Neuron (in vitro differentiated cells): ENCODE data around the gene IFNL1.
"Not testable (repeated sequence)": the region's sequence is repeated elsewhere in the genome, so short reads cannot be mapped to it uniquely, and the experiment has no call there.

ENCODE experiments used
- H2AFZ ChIP-seq: one replicate; pipeline ENCODE4 v1.6.1; 2013; ENCODE audit warnings: low read depth, mild to moderate bottlenecking, inconsistent platforms, low read length, moderate library complexity
- H3K27me3 ChIP-seq: one replicate; pipeline ENCODE4 v1.6.1; 2013; ENCODE audit warnings: low read length; ENCODE audit not compliant: insufficient read depth
- H3K36me3 ChIP-seq: one replicate; pipeline ENCODE4 v1.6.1; 2013; ENCODE audit warnings: low read length; ENCODE audit not compliant: insufficient read depth
- H3K4me1 ChIP-seq: one replicate; pipeline ENCODE4 v1.6.1; 2013; ENCODE audit warnings: low read length; ENCODE audit not compliant: insufficient read depth
- H3K4me3 ChIP-seq: 2 replicates; pipeline ENCODE4 v1.5.1; 2013; ENCODE audit warnings: mild to moderate bottlenecking, low read length, moderate library complexity
- H3K9me3 ChIP-seq: one replicate; pipeline ENCODE4 v1.6.1; 2013; ENCODE audit warnings: low read length

Gene IFNL1

DNA sequence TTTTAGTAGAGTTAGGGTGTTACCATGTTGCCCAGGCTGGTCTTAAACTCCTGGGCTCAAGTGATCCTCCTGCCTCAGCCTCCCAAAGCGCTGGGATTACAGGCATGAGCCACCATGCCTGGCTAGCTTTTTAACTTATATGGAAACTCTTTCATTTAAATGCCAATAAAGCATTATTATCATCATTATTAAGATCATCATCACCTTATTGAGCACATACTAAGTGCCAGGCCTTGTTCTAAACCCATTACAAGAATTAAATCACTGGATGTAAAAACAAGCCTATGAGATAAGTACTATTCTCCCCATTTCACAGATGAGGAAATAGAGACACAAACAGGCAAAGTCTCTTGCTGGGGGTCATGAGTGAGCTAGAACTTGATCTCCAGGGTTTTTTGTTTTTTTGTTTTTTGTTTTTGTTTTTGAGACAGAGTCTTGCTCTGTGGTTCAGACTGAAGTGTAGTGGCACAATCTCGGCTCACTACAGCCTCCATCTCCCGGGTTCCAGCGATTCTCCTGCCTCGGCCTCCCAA lies 38.3 kb downstream of the IFNL1 start:
- Histone ChIP-seq H3K4me1 (no peaks in the 10 kb centered on the region), H3K36me3 (no peaks in the 10 kb centered on the region), H3K27me3 (no peaks in the 10 kb centered on the region), H3K9me3 (no peaks in the 10 kb centered on the region), H2AFZ (no peak overlapping the region), H3K4me3 (no peak overlapping the region)

- H3K36me3 ChIP-seq, result no peaks in the 10 kb centered on the region
- no peaks in the 10 kb centered on the region for H3K27me3 ChIP-seq
- no peak overlapping the region for H3K4me3 ChIP-seq
- H2AFZ ChIP-seq, result no peak overlapping the region
- H3K4me1 ChIP-seq, result no peaks in the 10 kb centered on the region
- H3K9me3 ChIP-seq, result no peaks in the 10 kb centered on the region
Measured at GRCh38 chr19:39335168-39335548, 39.0 kb downstream of the IFNL1 start.

- H3K27me3 ChIP-seq, result no peaks in the 10 kb centered on the region
Measured at GRCh38 chr19:39336483-39336882, 40.3 kb downstream of the IFNL1 start.

GRCh38 chr19:39339674-39340073 lies 43.5 kb downstream of the IFNL1 start:
- Histone ChIP-seq H2AFZ (no peak overlapping the region), H3K4me3 (no peak overlapping the region), H3K9me3 (no peaks in the 10 kb centered on the region), H3K27me3 (no peaks in the 10 kb centered on the region), H3K4me1 (peaks cover 15% of the 10 kb centered on the region), H3K36me3 (peaks cover under 1% of the 10 kb centered on the region)

More at GRCh38 chr19:39336483-39336882, 40.3 kb downstream of the IFNL1 start:
- H3K36me3 ChIP-seq, result no peaks in the 10 kb centered on the region
- no peak overlapping the region for H2AFZ ChIP-seq
- no peaks in the 10 kb centered on the region for H3K9me3 ChIP-seq
- H3K4me3 ChIP-seq, result no peak overlapping the region
- peaks cover 5% of the 10 kb centered on the region for H3K4me1 ChIP-seq

DNA sequence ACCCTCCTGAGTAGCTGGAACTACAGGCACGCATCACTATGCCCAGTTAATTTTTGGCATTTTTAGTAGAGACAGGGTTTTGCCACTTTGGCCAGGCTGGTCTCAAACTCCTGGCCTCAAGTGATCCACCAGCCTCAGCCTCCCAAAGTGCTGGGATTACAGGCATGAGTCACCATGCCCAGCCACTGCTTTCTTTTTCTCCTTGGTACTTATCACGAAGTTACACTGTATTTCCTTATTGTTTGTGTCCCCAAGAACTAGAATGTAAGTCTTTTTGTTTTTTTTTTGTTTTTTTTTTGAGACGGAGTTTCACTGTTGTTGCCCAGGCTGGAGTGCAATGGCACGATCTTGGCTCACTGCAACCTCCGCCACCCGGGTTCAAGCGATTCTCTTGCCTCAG lies 43.9 kb downstream of the IFNL1 start:
- H3K4me1 ChIP-seq, result peaks cover 15% of the 10 kb centered on the region
- not testable (repeated sequence) for H2AFZ ChIP-seq, H3K9me3 ChIP-seq, H3K4me3 ChIP-seq, H3K27me3 ChIP-seq, H3K36me3 ChIP-seq

- Histone ChIP-seq H3K4me1 (peaks cover 15% of the 10 kb centered on the region), H3K27me3 (no peaks in the 10 kb centered on the region), H3K4me3 (peak overlapping the region; percentile 58), H3K9me3 (no peaks in the 10 kb centered on the region), H2AFZ (peak overlapping the region; percentile 29), H3K36me3 (peaks cover 16% of the 10 kb centered on the region)
Measured at GRCh38 chr19:39341129-39341718, 45.0 kb downstream of the IFNL1 start.

DNA sequence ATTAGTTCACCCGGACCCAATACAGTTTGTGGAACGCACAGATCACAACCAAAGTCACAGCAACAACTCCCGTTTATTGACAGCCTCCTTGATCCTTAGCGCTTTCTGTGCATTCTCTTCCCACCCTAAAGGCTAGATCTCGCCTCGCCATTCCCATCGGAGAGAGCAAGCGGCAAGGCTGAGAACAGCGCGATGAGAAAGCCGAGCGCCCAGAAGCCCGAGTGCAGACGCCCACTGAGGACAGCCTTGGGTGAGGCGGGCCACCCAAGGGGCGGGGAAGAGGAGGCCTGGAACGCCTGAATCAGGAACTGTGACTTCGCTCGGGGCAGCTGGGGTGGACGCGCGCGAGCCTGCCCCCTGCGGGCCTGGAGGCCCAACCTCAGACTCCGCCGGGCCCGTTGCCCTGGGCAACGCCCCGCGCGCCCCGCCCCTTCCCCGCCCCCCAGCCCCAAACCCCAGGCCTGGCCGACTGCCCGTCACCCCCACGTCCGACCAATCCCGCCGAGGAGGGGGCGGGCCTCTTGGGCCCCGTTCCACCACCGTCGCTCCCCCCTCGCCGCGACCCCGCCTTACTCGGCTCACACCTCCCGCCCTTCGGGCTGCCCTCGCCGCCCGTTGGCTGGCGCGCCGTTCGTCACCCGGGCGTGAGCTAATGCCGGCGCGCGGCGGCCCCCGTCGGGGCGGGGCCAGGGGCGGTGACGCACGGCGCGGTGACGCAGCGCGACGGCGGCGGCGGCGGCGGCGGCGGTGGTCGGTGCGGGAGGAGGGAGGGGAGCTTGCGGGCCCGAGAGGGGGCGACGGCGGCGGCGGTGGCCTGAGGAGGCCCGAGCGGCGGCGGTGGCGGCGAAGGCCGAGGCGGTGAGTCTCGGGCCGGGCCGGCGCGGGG lies 45.8 kb downstream of the IFNL1 start, which contains the start of gene SAMD4B:
Gene SAMD4B (plus strand): TSS at position 703 of the 886 bp plus-strand sequence. CDS start 14,473 bp downstream, outside the sequence.
- H3K27me3 ChIP-seq, result no peaks in the 10 kb centered on the region
- peaks cover 20% of the 10 kb centered on the region for H3K36me3 ChIP-seq
- peaks cover 15% of the 10 kb centered on the region for H3K4me1 ChIP-seq
- H2AFZ ChIP-seq, result peak within 1 kb of the TSS; percentile 29
- H3K9me3 ChIP-seq, result no peaks in the 10 kb centered on the region
- peak within 1 kb of the TSS; percentile 84 for H3K4me3 ChIP-seq

DNA sequence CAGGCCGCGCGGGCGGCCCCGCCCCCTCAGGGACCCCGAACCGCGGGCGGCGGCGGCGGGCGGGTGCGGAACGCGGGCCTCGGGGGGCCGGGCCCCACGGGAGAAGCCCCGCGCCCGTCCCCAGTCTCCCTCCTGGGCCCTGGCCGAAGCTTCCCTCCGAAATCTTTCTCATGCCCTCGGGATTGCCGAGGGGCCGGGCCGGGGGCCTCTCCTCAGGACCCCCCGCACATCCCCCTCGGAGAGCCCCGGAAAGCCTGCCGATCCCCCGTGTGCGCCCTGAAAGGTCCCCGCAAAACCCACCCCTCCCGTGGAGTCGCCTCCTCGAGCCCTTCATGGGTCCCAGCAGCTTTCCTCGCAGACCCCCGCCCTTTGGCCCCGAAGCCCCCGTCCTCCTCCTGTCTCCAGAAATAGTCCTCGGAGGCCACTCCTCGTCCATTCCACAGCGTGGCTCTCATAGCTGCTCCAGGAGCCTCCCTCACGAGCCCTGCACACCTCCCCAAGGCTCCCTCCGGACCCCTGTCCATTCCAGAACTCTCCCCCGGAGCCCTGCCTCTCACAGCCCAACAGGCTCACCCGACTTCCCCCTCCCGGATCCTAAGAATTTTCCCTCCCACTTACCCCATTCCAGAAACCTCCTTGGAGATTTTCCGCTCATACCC lies 46.6 kb downstream of the IFNL1 start:
- H3K27me3 ChIP-seq, result no peaks in the 10 kb centered on the region
- H3K36me3 ChIP-seq, result peaks cover 26% of the 10 kb centered on the region
- no peak overlapping the region for H2AFZ ChIP-seq
- H3K4me1 ChIP-seq, result peaks cover 15% of the 10 kb centered on the region
- peak overlapping the region; percentile 84 for H3K4me3 ChIP-seq
- no peaks in the 10 kb centered on the region for H3K9me3 ChIP-seq

DNA sequence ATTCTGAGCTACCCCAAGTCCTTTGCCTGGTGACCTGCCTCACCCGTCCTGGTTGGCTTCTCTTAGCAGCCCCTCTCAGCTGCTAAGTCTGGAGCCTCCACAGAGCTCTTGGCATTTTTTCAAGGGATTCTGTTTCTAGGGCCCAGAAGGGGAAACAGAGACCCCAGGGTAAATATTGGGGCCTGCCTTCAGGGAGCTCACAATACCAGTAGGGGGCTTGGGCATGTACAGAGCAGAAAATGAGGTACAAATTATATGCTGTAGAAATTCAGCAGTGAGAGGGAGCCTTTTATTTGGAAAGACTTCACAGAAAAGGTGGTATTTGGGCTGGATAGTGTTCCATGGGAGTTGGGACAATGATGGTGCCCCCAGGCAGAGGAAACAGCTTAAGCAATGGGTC lies 49.7 kb downstream of the IFNL1 start:
- no peak overlapping the region for H3K4me3 ChIP-seq
- H3K9me3 ChIP-seq, result no peaks in the 10 kb centered on the region
- peaks cover 12% of the 10 kb centered on the region for H3K4me1 ChIP-seq
- H3K27me3 ChIP-seq, result no peaks in the 10 kb centered on the region
- H3K36me3 ChIP-seq, result peaks cover 46% of the 10 kb centered on the region
- no peak overlapping the region for H2AFZ ChIP-seq

DNA sequence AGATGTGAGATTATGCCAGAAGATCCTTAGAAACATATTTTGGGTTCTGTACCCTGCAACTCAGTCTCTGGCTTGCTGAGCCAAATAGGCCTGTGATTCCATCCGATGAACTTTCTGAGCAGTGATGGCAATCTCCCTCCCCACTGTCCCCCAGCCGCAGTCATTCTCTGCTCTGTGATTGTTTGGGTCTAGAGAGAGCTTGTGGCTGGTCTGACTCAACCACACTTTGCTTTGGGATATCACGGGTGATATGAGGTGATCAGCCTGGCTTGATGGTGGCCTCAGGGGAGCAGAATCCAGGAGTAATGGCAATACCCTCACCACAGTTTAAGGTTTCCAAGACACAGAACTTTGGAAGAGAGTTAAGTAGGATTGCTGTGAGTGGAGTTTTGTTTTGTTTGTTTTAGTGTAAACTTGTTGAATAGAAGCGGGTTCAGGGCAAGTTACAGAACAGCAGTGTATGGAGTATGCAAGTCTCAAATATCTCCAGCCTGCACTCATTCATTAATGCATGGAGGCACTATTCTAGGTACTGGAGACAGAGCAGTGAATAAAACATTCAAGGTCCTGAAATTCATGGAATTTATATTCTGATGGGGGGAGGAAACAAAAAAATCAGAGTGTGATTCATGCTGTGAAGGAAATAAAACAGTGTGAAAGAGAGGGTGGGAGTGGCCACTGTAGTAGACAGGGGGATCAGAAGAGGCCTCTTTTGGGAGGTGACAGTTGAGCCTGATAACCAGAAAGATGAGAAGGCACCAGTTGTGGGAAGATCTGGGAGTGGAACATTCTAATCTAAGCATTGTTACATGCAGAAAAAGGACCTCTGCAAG lies 51.3 kb downstream of the IFNL1 start:
- Histone ChIP-seq H3K27me3 (no peaks in the 10 kb centered on the region), H3K4me1 (peaks cover 10% of the 10 kb centered on the region), H3K4me3 (no peak overlapping the region), H3K36me3 (peaks cover 61% of the 10 kb centered on the region), H3K9me3 (no peaks in the 10 kb centered on the region), H2AFZ (no peak overlapping the region)
